Measurements from ENCODE around the gene CFAP97D1. TPM values are rescaled to one million over a fixed set of nuclear protein-coding genes. Genes with fewer than 3 reads are reported as not detected.

CFAP97D1 gene
- total RNA-seq, 1 donor from 2014 or later = 0.16 TPM

DNA sequence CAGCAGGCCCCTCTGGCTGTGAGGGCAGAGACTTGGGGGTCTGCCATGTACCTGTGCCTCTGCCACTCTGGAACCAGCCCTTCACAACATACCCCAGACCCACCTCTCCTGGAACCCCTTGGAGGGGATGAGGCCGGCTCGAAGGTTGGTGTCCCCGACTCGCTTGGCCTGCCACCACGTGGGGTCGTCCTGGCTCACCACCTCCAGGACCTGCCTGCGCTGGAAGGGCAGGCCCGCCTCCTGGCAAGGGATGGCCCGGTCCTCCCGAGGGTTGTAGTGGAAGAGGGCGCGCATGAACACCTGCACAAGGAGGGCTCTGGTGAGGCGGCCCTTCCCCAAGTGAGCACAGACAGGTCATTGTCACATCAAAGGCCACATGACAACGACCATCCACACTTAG lies 40.5 kb downstream of the CFAP97D1 start:
- Histone ChIP-seq H3K27ac (ENCODE audit: low read depth, low read length) (no peak overlapping the region), H3K79me2 (ENCODE audit: insufficient read depth, low read length) (no peaks in the 10 kb centered on the region), H3K4me3 (ENCODE audit: insufficient read depth, low read depth, low read length) (no peak overlapping the region), H2AFZ (ENCODE audit: low read depth, low read length) (no peak overlapping the region), H4K20me1 (ENCODE audit: insufficient read depth, low read length) (peaks cover 6% of the 10 kb centered on the region), H3K9ac (ENCODE audit: low read length) (no peak overlapping the region), H3K9me3 (ENCODE audit: insufficient read depth, low read depth, low read length) (no peaks in the 10 kb centered on the region), H3K27me3 (ENCODE audit: insufficient read depth, low read length) (no peaks in the 10 kb centered on the region), H3K4me1 (ENCODE audit: insufficient read depth, low read length) (no peaks in the 10 kb centered on the region), H3K4me2 (ENCODE audit: low read length) (no peak overlapping the region), H3K36me3 (ENCODE audit: insufficient read depth, low read length) (peaks cover 15% of the 10 kb centered on the region)
- FAIRE-seq (no peak), DNase-seq (ENCODE audit: low read depth) (no peak)
- TF ChIP-seq EZH2 (IDR thresholded peaks at IDR 0.05; ENCODE audit: insufficient read depth, low read length) = no peak
- TF ChIP-seq, protein P1, sequence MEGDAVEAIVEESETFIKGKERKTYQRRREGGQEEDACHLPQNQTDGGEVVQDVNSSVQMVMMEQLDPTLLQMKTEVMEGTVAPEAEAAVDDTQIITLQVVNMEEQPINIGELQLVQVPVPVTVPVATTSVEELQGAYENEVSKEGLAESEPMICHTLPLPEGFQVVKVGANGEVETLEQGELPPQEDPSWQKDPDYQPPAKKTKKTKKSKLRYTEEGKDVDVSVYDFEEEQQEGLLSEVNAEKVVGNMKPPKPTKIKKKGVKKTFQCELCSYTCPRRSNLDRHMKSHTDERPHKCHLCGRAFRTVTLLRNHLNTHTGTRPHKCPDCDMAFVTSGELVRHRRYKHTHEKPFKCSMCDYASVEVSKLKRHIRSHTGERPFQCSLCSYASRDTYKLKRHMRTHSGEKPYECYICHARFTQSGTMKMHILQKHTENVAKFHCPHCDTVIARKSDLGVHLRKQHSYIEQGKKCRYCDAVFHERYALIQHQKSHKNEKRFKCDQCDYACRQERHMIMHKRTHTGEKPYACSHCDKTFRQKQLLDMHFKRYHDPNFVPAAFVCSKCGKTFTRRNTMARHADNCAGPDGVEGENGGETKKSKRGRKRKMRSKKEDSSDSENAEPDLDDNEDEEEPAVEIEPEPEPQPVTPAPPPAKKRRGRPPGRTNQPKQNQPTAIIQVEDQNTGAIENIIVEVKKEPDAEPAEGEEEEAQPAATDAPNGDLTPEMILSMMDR (IDR thresholded peaks at IDR 0.05; ENCODE audit: insufficient read depth, low read depth, low read length) = no peak
- Mint-ChIP-seq H3K4me3 (ENCODE audit: unreplicated experiment) (no peak overlapping the region), H3K4me1 (ENCODE audit: low read depth, unreplicated experiment) (no peaks in the 10 kb centered on the region), H3K27ac (ENCODE audit: unreplicated experiment) (no peak overlapping the region), H3K9me3 (ENCODE audit: unreplicated experiment) (no peaks in the 10 kb centered on the region), H3K27me3 (ENCODE audit: low read depth, unreplicated experiment) (peaks cover 3% of the 10 kb centered on the region), H3K36me3 (ENCODE audit: low read depth, unreplicated experiment) (peaks cover 27% of the 10 kb centered on the region)

DNA sequence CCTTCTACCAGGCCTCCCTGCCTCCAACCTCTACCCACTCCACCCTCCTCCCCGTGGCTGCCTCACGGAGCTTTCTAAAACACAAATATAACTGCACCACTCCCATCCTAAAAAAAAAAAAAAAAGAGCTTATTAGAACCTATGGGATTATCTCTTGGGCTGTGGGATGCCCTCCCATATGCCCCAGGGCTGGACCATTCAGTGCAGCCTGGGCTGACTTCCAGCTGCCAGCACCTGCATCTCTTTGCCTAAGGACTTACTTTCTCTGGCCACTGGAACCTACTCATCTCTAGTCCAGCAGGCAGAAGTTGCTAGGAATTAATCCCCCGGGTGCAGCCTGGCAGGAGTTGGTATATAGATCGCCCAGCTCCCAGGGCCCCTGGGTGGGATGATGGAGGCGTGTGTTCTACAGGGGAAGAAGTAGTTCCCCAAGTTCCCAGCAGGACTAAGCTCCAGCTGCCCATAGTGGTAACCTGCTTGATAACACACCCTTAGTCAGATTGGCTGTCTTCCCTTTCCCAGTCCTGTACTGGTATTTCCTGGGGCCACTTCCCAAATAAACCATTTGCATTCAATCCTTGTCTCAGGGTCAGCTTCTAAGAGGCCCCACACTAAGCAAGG lies 42.4 kb downstream of the CFAP97D1 start:
- Mint-ChIP-seq H3K4me3 (ENCODE audit: unreplicated experiment) (no peak overlapping the region), H3K27ac (ENCODE audit: unreplicated experiment) (no peak overlapping the region), H3K27me3 (ENCODE audit: low read depth, unreplicated experiment) (peaks cover 3% of the 10 kb centered on the region), H3K4me1 (ENCODE audit: low read depth, unreplicated experiment) (no peaks in the 10 kb centered on the region), H3K36me3 (ENCODE audit: low read depth, unreplicated experiment) (peaks cover 26% of the 10 kb centered on the region), H3K9me3 (ENCODE audit: unreplicated experiment) (no peaks in the 10 kb centered on the region)
- H3K79me2 ChIP-seq (ENCODE audit: insufficient read depth, low read length) = no peaks in the 10 kb centered on the region
- peaks cover 8% of the 10 kb centered on the region for H4K20me1 ChIP-seq (ENCODE audit: insufficient read depth, low read length)
- no peak overlapping the region for H3K4me3 ChIP-seq (ENCODE audit: insufficient read depth, low read depth, low read length)
- no peaks in the 10 kb centered on the region for H3K4me1 ChIP-seq (ENCODE audit: insufficient read depth, low read length)
- TF ChIP-seq, protein P1 (IDR thresholded peaks at IDR 0.05; ENCODE audit: insufficient read depth, low read depth, low read length) = no peak
- TF ChIP-seq EZH2 (IDR thresholded peaks at IDR 0.05; ENCODE audit: insufficient read depth, low read length) = no peak
- H3K27me3 ChIP-seq (ENCODE audit: insufficient read depth, low read length) = no peaks in the 10 kb centered on the region
- no peak overlapping the region for H3K9ac ChIP-seq (ENCODE audit: low read length)
- peaks cover 18% of the 10 kb centered on the region for H3K36me3 ChIP-seq (ENCODE audit: insufficient read depth, low read length)
- H3K9me3 ChIP-seq (ENCODE audit: insufficient read depth, low read depth, low read length) = no peaks in the 10 kb centered on the region
- FAIRE-seq (no peak), DNase-seq (ENCODE audit: low read depth) (no peak)
- no peak overlapping the region for H3K4me2 ChIP-seq (ENCODE audit: low read length)
- no peak overlapping the region for H2AFZ ChIP-seq (ENCODE audit: low read depth, low read length)
- H3K27ac ChIP-seq (ENCODE audit: low read depth, low read length) = no peak overlapping the region

DNA sequence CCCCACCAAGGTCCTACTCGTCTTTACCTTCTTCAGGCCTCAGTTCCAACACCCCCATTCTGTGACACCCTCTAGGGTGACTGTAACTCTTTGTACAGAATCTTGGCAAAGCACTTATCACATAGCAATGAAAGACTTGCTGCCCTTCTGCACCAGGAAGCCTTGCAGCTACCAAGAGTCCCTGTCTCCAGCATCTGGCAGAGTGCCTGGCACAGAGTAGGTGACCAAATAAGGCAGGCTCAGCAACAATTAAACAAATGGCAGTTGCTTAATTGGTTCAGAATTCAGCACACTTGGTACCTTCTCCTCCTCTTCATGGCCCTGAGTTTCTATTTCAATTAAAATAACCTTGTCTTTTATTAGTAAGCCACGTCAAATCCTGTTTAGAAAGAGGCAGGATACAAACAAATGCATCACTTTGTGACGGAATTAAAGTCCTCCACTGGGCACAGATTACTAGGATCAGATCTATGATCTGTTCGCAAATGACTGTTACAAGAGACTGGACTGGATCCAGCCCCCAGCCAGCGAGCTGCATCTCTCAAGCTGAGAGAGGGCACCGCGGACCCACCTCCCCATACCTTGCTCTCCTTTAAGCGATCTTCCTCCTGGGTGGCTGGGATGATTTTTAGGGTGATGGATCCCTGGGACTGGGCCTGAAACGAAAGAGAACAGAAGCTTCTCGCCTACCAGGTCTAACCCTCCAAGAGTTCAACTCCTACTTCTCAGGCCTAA lies 43.3 kb downstream of the CFAP97D1 start:
- no peaks in the 10 kb centered on the region for H3K9me3 ChIP-seq (ENCODE audit: insufficient read depth, low read depth, low read length)
- no peak overlapping the region for H3K4me3 ChIP-seq (ENCODE audit: insufficient read depth, low read depth, low read length)
- Mint-ChIP-seq H3K27ac (ENCODE audit: unreplicated experiment) (no peak overlapping the region), H3K4me1 (ENCODE audit: low read depth, unreplicated experiment) (no peaks in the 10 kb centered on the region), H3K9me3 (ENCODE audit: unreplicated experiment) (no peaks in the 10 kb centered on the region), H3K36me3 (ENCODE audit: low read depth, unreplicated experiment) (peaks cover 26% of the 10 kb centered on the region), H3K4me3 (ENCODE audit: unreplicated experiment) (no peak overlapping the region), H3K27me3 (ENCODE audit: low read depth, unreplicated experiment) (peaks cover 3% of the 10 kb centered on the region)
- no peak overlapping the region for H3K9ac ChIP-seq (ENCODE audit: low read length)
- peaks cover 16% of the 10 kb centered on the region for H4K20me1 ChIP-seq (ENCODE audit: insufficient read depth, low read length)
- H3K79me2 ChIP-seq (ENCODE audit: insufficient read depth, low read length) = no peaks in the 10 kb centered on the region
- DNase-seq (ENCODE audit: low read depth) (no peak), FAIRE-seq (no peak)
- no peak overlapping the region for H2AFZ ChIP-seq (ENCODE audit: low read depth, low read length)
- no peak overlapping the region for H3K4me2 ChIP-seq (ENCODE audit: low read length)
- H3K36me3 ChIP-seq (ENCODE audit: insufficient read depth, low read length) = peaks cover 22% of the 10 kb centered on the region
- no peaks in the 10 kb centered on the region for H3K27me3 ChIP-seq (ENCODE audit: insufficient read depth, low read length)
- H3K4me1 ChIP-seq (ENCODE audit: insufficient read depth, low read length) = no peaks in the 10 kb centered on the region
- TF ChIP-seq, protein P1 (IDR thresholded peaks at IDR 0.05; ENCODE audit: insufficient read depth, low read depth, low read length) = no peak
- no peak for TF ChIP-seq EZH2 (IDR thresholded peaks at IDR 0.05; ENCODE audit: insufficient read depth, low read length)
- H3K27ac ChIP-seq (ENCODE audit: low read depth, low read length) = no peak overlapping the region

Measured in astrocyte (in vitro differentiated cells and primary cell).